Activated CD8-positive, alpha-beta memory T cell treated with anti-CD3 and anti-CD28 coated beads for 48 hours (primary cell): Measurements from ENCODE around the gene HACD3.

Experiments used
- DNase-seq, 3 experiments: peaks; one replicate each; pipeline ENCODE4 v3.0.0-alpha.2; 2020; ENCODE audit warnings: low read depth in 2 of 3, low spot score in 2 of 3

The HACD3 gene

GRCh38 chr15:65530318-65531111, at the start of gene HACD3:
Gene HACD3, plus strand, starts transcription at chr15:65530463. Its CDS starts 169 bp downstream, at chr15:65530632.
- DNase-seq, result peak; percentile 77 to 90 (median 88)

- DNase-seq, result no peak
These were observed 45.4 kb upstream of the HACD3 start for GRCh38 chr15:65484876-65485275.

GRCh38 chr15:65494076-65494475, 36.2 kb upstream of the HACD3 start:
- DNase-seq, result no peak

GRCh38 chr15:65509321-65509720, 20.9 kb upstream of the HACD3 start:
- DNase-seq, result no peak

- DNase-seq, result no peak
These were observed 18.1 kb upstream of the HACD3 start for GRCh38 chr15:65512189-65512588.

- no peak for DNase-seq
These were observed 17.4 kb upstream of the HACD3 start for GRCh38 chr15:65512807-65513416.

GRCh38 chr15:65516997-65517865, 13.0 kb upstream of the HACD3 start, which contains the start of gene DPP8:
Gene DPP8, minus strand, starts transcription at chr15:65517689. Its CDS starts 5,136 bp downstream, at chr15:65512553.
- DNase-seq, result peak; percentile 84 to 91 (median 89)

GRCh38 chr15:65517866-65518207, 12.4 kb upstream of the HACD3 start:
- no peak for DNase-seq

GRCh38 chr15:65518633-65519285, 11.5 kb upstream of the HACD3 start:
- no peak for DNase-seq

- DNase-seq, result no peak
These were observed 8.9 kb upstream of the HACD3 start for GRCh38 chr15:65521350-65521749.

GRCh38 chr15:65524226-65524625, 6.0 kb upstream of the HACD3 start:
- DNase-seq, result no peak

- no peak for DNase-seq
These were observed 4.6 kb upstream of the HACD3 start for GRCh38 chr15:65525622-65526021.

- no peak for DNase-seq
These were observed 1.7 kb upstream of the HACD3 start for GRCh38 chr15:65528461-65529060.

- no peak for DNase-seq
These were observed 423 bp upstream of the HACD3 start for GRCh38 chr15:65529762-65530317.

GRCh38 chr15:65532738-65533051, 2.4 kb downstream of the HACD3 start:
- DNase-seq, result no peak

GRCh38 chr15:65533057-65533756, 2.9 kb downstream of the HACD3 start:
- DNase-seq, result no peak

GRCh38 chr15:65535192-65535591, 4.9 kb downstream of the HACD3 start:
- no peak for DNase-seq

- no peak for DNase-seq
These were observed 10.1 kb downstream of the HACD3 start for GRCh38 chr15:65540314-65540713.

- DNase-seq, result no peak
These were observed 11.1 kb downstream of the HACD3 start for GRCh38 chr15:65541231-65541820.

GRCh38 chr15:65547841-65548240, 17.6 kb downstream of the HACD3 start:
- DNase-seq, result no peak
